PC-3 (cell line): ENCODE data around the gene ARSG.

ENCODE experiments used
- EZH2 ChIP-seq: fragments of 300-600 bp; sonication (generic); IDR thresholded peaks from one replicate; pipeline ENCODE4 v1.6.1; 2017; ENCODE audit warnings: antibody characterized with exemption, mild to moderate bottlenecking, low read length; ENCODE audit not compliant: unreplicated experiment
- TF ChIP-seq, protein P1 (sequence below): fragments of 300-600 bp; sonication (generic); conservative IDR thresholded peaks from 2 replicates; pipeline ENCODE4 v1.5.1; 2017; ENCODE audit warnings: antibody characterized with exemption, low read depth, mild to moderate bottlenecking, low read length

- TF ChIP-seq, protein P1, sequence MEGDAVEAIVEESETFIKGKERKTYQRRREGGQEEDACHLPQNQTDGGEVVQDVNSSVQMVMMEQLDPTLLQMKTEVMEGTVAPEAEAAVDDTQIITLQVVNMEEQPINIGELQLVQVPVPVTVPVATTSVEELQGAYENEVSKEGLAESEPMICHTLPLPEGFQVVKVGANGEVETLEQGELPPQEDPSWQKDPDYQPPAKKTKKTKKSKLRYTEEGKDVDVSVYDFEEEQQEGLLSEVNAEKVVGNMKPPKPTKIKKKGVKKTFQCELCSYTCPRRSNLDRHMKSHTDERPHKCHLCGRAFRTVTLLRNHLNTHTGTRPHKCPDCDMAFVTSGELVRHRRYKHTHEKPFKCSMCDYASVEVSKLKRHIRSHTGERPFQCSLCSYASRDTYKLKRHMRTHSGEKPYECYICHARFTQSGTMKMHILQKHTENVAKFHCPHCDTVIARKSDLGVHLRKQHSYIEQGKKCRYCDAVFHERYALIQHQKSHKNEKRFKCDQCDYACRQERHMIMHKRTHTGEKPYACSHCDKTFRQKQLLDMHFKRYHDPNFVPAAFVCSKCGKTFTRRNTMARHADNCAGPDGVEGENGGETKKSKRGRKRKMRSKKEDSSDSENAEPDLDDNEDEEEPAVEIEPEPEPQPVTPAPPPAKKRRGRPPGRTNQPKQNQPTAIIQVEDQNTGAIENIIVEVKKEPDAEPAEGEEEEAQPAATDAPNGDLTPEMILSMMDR = no peak
- TF ChIP-seq EZH2 = no peak
Measured at GRCh38 chr17:68297195-68297594, 5.9 kb downstream of the ARSG start.
